Lung microvascular endothelial cell (primary cell): ENCODE results near the gene RTCB. TPM values are rescaled to one million over a fixed set of nuclear protein-coding genes. Genes with fewer than 3 reads are reported as not detected.

Experiments
- DNase-seq, 2 donors: peaks; one replicate each; pipeline versions ENCODE4 v3.0.0 to v3.0.0-alpha.2; 2010; ENCODE audit warnings: low read depth in 2 of 2
- total RNA-seq: library from RNA; depleted of rRNA; stranded (reverse); fragments of >200 nt; gene quantifications from 2 replicates; pipeline ENCODE4 v1.2.1, GENCODE V29; 2014

The RTCB gene
- total RNA-seq, 1 donor from 2014 or later = 107 TPM

GRCh38 chr22:32339190-32340012 is 72.6 kb downstream of the RTCB start:
- DNase-seq = no peak

- peak in 1 of 2 donors; percentile 82 for DNase-seq
These were observed 73.3 kb downstream of the RTCB start for GRCh38 chr22:32338757-32339156.

Other genes with a start within 250 kb of the RTCB start
- gene RFPL2, start 207.2 kb downstream of the RTCB start, total RNA-seq = not detected in 2 replicates
- 0.79 and 1.3 TPM in 2 replicates for gene SLC5A4, start 156.9 kb downstream of the RTCB start, total RNA-seq
- gene RFPL3, start 54.4 kb downstream of the RTCB start, total RNA-seq = not detected in 2 replicates
- gene BPIFC, start 52.2 kb upstream of the RTCB start, total RNA-seq = not detected in 2 replicates
- 42.1 and 60.9 TPM in 2 replicates for gene FBXO7, start 62.6 kb upstream of the RTCB start, total RNA-seq